Gastrocnemius medialis (tissue), 4 donors: Measurements from ENCODE around the gene BBS12.

Experiments used
- POLR2A ChIP-seq, 2 donors: fragments of 450-650 bp; IDR thresholded peaks; one replicate each; pipeline ENCODE4 v1.6.1; 2017; ENCODE audit warnings: antibody characterized with exemption in 2 of 2, mild to moderate bottlenecking in 2 of 2, moderate library complexity in 2 of 2
- TF ChIP-seq, protein P1 (sequence below), 5 experiments: fragments of 450-650 bp in 3 of 5; fragments of 200-600 bp in 2 of 5; sonication (generic) in 2 of 5; IDR thresholded peaks in 4 of 5; conservative IDR thresholded peaks in 1 of 5; 1 replicate in 4 of 5; 2 replicates in 1 of 5; pipeline ENCODE4 v1.5.1; 2016 to 2019; ENCODE audit warnings: antibody characterized with exemption in 5 of 5, mild to moderate bottlenecking in 3 of 5, moderate library complexity in 3 of 5

DNA sequence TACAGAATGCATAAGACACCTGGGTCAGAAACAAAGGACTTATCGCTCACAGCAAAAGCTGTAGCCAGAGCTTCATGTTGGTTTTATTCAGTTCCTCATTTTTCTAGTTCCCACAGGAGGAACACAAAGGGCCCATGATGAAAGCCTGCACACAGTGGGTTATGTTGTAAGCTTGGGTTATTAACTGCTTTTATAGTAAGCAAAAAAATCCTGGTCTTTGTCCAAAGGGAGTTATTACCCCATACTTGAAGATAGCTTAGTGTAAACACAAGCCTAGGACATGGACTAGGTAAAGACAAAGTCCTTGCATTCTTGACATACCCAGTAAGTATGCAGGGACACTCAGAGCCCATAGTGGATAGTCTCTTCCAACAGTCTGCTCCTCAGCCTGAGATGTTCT lies 11.7 kb downstream of the BBS12 start:
- TF ChIP-seq, protein P1, sequence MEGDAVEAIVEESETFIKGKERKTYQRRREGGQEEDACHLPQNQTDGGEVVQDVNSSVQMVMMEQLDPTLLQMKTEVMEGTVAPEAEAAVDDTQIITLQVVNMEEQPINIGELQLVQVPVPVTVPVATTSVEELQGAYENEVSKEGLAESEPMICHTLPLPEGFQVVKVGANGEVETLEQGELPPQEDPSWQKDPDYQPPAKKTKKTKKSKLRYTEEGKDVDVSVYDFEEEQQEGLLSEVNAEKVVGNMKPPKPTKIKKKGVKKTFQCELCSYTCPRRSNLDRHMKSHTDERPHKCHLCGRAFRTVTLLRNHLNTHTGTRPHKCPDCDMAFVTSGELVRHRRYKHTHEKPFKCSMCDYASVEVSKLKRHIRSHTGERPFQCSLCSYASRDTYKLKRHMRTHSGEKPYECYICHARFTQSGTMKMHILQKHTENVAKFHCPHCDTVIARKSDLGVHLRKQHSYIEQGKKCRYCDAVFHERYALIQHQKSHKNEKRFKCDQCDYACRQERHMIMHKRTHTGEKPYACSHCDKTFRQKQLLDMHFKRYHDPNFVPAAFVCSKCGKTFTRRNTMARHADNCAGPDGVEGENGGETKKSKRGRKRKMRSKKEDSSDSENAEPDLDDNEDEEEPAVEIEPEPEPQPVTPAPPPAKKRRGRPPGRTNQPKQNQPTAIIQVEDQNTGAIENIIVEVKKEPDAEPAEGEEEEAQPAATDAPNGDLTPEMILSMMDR (IDR thresholded peaks at IDR 0.05 in 4 of 5, conservative IDR thresholded peaks at IDR 0.05 in 1 of 5), result no peak
- no peak for TF ChIP-seq POLR2A (IDR thresholded peaks at IDR 0.05)
